ENCODE results near the gene VPS4A.

DNA sequence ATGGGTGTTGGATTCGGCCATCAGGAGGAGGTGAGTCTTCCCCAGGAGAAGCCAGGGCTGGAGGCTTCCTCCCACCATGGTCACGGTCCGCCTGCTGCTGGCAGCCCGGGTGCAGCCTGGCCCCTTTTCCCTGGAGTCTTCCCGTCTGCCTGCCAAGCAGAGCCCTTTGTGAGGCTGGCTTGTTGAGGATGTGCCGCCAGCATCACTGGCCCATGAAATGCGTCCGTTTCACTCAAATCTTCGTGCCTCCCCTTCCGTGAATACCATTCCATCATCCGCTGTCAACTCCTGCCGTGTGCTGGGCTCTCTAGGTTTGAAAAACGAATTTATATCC is 9.6 kb downstream of the VPS4A start:
- no peak for TF ChIP-seq CTCF (IDR thresholded peaks at IDR 0.05)
- no peak for TF ChIP-seq POLR2A (IDR thresholded peaks at IDR 0.05)
